ENCODE measurements around the gene DAGLA.

The DAGLA gene

DNA sequence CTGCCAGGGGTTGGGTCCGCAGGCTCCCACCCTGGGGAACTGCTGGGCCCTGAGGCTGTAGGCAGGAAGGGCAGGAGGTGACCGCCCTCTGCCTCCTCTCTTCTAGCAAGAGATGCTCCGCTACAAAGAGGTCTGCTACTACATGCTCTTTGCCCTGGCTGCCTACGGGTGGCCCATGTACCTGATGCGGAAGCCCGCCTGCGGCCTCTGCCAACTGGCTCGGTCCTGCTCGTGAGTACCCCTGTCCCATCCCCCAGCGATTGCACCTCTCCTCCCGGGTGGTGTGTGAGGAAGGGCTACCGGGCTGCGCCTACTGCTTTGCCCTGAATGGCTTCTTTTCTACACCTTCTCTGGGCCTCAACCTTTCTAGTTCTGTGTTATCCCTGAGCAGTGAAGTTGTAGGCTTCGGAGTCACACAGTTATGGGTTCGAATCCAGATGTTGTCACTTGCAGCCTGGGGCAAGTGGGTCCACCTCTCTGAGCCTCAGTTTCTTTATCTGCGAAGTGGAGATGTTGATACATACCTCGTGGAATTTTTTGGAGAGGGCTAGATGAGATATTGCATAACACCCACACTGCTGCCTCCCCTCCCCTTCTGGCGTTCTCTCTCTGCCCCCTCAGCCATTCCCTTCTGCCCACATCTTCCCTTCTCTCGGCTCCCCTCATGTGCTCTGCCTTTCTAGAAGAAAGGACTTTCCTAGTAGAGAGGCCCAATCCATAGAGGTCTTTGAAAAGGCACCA, 51.2 kb downstream of the DAGLA start:
- DNase-seq: no peak

DNA sequence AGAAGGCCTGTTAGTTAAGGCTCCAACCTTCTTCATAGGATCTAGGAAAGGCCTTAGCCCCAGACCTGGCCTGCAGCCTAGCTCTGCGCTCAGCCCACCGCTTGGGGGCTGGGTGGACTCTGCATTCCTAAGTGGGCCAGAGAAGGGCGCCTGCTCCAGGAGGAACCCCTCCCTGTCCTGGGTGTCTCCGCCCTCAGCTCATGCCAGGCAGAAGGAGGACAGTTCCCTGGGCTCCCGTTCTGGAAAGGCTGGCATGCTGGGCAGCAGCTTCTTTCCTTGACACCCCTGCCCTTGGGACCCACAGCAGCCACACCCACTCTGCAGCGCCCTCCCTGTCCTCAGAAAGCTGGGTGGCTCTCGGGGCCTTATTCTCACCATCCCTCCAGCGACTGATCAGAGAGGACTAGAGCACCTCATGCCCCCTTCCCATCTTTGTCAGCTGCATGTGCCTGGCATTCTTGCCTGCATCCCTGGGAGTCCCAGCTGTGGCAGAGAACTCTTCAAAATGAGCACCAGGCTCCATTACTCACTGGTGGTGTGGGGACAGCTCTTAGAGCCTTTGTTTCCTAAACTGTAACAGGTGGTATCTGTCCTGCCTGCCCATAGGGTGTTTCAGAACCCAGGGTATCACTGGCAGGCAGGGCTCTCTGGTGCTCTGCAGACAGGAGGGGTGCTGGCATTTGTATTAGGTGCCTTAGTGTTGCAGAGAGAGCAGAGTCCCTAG, 51.9 kb downstream of the DAGLA start:
- no peak for DNase-seq

DNA sequence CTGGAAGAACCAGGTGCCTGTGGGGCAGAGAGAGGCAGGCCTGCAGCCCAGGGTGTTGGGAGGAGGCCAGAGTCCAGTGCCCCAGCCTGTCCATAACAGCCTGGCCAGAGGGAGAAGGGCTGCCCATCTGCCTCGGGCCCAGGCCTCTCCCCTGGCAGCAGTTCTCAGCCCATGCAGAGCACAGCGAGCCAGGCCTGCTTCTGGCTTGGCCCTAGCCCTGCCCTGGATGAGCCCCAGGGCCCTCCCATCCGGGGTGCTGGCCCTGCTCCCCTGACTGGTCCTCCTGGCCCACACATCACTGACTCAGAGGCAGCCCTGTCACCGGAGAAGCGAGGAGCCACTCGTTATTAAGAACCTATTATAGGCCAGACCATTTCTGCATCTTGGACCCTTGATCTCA, 52.5 kb downstream of the DAGLA start:
- no peak for DNase-seq

DNA sequence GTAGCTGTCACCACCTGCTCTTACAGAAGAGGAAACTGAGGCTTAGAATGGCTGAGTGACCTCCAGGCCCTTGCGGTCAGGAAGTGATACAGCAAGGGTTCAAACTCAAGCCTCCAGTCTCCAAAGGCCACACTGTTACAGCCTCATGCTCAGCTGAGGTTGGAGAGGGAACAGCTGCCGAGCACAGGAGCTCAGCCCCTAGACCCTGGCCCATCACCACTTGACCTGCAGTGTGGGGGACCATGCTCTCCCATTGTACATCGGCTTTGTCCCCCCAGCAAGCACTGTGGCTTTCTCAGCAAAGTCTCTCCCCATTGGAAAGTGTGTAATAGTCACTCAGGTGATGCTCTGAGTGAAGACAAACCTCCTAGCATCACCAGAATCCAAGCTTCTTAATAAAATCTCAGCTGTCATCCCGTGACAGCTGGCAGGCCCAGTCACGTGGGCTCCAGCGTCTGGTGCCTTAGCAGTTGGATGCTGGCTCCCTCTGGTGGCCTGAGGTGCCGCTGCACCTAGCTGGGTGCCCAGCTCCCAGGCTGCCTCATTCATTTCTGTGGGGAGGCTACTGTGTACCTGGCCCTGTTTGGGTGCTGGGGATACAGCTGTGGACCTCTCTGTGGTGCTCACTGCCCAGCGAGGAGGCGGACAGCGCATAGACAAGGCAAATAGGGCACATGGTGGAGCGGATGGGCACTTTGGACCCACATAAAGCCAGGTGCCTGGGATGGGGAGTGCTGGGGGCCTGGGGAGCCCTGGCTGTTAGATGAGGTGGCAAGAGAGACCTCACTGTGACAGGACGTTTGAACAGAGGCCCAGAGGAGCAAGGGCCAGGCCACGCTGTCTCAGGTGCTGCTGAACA, 53.2 kb downstream of the DAGLA start:
- DNase-seq: no peak

DNA sequence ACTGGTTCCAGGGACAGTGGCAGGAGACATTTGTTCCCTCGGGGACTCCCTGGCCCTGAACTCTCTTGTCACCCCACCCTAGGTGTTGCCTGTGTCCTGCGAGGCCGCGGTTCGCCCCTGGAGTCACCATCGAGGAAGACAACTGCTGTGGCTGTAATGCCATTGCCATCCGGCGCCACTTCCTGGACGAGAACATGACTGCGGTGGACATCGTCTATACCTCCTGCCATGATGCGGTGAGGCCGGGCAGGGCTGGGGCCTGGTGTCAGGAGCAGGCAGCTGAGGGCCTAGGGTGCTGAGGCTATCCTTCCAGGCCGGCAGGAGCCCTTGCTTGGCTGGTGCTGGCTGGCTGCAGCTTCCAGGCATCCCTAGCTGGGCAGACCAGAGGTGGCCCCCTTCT, 54.6 kb downstream of the DAGLA start:
- no peak for DNase-seq

- no peak for DNase-seq
Measured at GRCh38 chr11:61735391-61735790, 55.2 kb downstream of the DAGLA start.

GRCh38 chr11:61736310-61736709, 56.1 kb downstream of the DAGLA start:
- no peak for DNase-seq

GRCh38 chr11:61737131-61737530, 56.9 kb downstream of the DAGLA start:
- DNase-seq: no peak

DNA sequence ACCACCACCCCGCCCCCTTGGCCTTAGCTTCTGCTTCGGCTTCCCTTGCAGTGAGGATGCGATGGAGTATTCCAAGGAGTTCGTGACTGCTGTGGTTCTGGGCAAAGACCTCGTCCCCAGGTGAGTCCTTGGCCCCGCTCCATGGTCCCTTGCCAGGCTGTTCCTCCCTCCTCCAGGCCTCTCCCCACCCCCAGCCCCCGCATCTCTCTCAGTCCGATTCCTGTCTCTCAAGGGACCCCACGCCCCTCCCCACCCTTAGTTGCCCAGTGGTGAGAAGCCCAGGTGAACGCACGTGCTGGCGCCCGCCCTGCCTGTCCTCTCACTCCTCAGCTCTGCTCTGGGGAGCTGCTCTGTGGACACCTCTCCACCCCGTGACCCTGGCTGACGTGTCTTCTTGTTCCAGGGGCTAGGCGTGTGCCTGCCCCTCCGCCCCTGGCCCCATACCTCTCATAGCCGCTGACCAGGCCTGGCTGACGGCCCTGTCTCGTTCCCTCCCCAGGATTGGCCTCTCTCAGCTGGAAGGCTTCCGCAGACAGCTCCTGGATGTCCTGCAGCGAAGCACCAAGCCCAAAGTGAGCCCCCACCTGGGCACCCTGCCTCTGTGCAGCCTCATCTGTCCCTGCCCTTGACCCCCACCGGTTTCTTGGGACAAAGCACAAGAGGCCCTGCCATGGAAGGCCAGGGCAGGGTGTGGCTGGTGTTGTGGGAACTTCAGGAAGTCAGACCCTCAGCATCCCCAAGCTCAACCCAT, 57.6 kb downstream of the DAGLA start:
- DNase-seq: no peak

DNA sequence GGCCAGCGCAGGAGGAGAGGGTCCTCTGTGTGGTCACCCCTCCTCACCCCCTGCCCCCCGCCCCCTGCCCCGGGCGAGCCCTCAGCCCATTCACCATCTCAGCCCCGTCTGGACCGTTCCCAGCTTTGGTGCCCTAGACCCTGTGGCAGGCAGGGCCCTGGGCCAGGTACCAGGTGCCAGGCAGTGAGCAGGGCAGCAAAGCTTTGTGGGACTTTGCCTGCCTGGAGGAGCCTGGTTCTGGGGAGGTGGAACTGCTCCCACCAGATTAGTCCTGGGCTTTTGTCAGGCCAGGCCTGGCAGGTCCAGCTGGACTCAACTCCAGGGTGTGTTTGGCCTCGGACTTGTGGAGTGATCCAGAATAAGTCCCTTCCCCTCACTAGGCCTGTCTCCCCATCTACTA, 58.6 kb downstream of the DAGLA start:
- DNase-seq: no peak

DNA sequence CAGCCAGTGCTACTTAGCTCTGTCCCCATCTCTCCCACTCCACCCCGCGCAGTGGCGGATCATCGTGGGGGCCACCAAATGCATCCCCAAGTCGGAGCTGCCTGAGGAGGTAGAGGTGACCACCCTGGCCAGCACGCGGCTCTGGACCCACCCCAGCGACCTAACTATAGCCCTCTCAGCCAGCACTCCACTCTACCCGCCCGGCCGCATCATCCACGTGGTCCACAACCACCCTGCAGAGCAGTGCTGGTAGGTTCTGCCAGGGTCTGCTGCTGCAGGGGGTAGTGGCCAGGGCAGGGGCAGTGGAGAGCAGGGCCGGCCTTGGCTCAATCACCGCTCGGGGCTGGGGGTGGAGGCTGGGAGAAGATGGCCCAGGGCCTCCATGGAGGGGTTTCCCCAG, 59.2 kb downstream of the DAGLA start:
- no peak for DNase-seq

- DNase-seq: no peak
Measured at GRCh38 chr11:61739966-61740365, 59.8 kb downstream of the DAGLA start.

DNA sequence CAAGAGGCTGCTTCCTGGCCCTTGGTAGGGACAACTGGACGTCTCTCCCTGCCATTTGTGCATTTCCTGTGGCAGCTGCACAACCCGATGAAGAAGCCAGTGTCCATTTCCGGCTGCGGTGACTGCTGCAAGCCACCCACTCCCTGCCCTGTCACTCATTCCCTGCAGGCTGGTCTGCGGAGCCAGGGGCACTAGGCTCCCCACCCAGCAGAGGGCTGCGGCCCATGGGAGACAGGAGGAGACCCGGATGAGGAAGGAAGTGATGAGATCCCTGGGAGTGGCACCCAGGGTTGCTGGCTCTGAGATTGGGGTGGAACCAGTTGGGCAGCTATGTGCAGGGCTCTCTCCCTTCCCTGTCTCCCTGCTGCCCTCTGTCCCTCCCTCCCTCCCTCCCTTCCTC, 62.2 kb downstream of the DAGLA start:
- no peak for DNase-seq

DNA sequence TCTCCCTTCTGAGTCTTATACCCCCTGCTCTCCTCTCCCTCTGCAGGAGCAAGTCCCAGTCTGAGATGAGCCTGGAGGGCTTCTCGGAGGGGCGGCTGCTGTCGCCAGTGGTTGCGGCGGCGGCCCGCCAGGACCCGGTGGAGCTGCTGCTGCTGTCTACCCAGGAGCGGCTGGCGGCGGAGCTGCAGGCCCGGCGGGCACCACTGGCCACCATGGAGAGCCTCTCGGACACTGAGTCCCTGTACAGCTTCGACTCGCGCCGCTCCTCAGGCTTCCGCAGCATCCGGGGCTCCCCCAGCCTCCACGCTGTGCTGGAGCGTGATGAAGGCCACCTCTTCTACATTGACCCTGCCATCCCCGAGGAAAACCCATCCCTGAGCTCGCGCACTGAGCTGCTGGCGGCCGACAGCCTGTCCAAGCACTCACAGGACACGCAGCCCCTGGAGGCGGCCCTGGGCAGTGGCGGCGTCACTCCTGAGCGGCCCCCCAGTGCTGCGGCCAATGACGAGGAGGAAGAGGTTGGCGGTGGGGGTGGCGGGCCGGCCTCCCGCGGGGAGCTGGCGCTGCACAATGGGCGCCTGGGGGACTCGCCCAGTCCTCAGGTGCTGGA, 63.4 kb downstream of the DAGLA start:
- no peak for DNase-seq

DNA sequence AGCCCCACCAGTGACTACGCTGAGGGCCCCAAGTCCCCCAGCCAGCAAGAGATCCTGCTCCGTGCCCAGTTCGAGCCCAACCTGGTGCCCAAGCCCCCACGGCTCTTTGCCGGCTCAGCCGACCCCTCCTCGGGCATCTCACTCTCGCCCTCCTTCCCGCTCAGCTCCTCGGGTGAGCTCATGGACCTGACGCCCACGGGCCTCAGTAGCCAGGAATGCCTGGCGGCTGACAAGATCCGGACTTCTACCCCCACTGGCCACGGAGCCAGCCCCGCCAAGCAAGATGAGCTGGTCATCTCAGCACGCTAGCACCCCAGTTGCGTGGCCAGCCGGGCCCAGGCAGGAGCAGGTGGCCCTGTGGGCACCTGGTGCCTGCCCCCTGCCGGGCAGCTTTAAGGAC, 64.0 kb downstream of the DAGLA start:
- no peak for DNase-seq

DNA sequence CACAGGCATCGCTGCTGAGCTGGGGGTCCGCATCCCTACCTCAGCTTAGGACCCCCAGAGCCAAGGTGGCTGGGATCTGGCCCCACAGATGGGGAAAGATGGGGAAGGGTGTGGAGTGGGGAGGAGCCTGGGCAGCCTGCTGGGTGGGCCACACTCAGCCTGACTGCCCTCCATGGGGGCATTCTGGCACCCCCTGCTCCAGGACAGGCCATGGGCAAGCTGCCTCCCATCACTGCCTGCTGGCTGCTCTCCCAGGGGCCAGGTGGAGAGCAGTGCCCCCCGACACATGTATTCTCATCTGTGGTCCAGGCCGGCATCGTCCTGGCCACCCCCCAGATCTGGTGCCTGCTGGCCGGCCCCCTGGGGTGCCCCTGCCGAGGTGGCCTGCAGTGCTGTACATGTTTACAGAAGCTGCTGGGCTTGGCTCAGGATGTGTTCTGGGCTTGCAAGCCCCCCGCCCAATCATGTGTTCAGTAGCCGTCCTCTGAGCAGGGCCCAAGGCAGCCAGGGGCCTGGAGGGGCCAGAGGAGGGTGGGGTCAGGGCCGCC, 64.5 kb downstream of the DAGLA start:
- DNase-seq: no peak

GRCh38 chr11:61745781-61746441, 65.7 kb downstream of the DAGLA start:
- DNase-seq: no peak

GRCh38 chr11:61746442-61747191, 66.4 kb downstream of the DAGLA start:
- DNase-seq: no peak

GRCh38 chr11:61747192-61747966, 67.2 kb downstream of the DAGLA start:
- DNase-seq: no peak

DNA sequence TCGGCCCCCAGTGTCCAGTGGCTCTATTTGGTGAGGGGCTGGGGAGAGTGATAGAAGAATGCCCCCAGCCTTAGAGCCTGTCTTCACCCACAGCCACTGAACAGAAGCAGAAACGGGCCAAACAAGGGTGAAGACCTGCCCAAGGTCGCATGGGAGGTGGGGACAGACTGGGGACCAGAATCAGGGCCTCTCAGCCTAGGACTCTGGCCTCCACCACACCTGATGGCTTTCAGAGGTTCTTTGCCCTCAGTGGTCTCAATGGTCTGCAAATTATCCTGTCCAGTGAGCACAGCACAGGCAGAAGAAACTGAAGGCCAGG, 67.7 kb downstream of the DAGLA start:
- no peak for DNase-seq

Data from GOT3 (cell line).